ENCODE measurements around the gene KIFBP.
"Not testable (repeated sequence)": the region's sequence is repeated elsewhere in the genome, so short reads cannot be mapped to it uniquely, and the experiment has no call there.

KIFBP gene, protein sequence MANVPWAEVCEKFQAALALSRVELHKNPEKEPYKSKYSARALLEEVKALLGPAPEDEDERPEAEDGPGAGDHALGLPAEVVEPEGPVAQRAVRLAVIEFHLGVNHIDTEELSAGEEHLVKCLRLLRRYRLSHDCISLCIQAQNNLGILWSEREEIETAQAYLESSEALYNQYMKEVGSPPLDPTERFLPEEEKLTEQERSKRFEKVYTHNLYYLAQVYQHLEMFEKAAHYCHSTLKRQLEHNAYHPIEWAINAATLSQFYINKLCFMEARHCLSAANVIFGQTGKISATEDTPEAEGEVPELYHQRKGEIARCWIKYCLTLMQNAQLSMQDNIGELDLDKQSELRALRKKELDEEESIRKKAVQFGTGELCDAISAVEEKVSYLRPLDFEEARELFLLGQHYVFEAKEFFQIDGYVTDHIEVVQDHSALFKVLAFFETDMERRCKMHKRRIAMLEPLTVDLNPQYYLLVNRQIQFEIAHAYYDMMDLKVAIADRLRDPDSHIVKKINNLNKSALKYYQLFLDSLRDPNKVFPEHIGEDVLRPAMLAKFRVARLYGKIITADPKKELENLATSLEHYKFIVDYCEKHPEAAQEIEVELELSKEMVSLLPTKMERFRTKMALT
- 7.5 to 21.7 reads per million in 2 donors for total RNA-seq

DNA sequence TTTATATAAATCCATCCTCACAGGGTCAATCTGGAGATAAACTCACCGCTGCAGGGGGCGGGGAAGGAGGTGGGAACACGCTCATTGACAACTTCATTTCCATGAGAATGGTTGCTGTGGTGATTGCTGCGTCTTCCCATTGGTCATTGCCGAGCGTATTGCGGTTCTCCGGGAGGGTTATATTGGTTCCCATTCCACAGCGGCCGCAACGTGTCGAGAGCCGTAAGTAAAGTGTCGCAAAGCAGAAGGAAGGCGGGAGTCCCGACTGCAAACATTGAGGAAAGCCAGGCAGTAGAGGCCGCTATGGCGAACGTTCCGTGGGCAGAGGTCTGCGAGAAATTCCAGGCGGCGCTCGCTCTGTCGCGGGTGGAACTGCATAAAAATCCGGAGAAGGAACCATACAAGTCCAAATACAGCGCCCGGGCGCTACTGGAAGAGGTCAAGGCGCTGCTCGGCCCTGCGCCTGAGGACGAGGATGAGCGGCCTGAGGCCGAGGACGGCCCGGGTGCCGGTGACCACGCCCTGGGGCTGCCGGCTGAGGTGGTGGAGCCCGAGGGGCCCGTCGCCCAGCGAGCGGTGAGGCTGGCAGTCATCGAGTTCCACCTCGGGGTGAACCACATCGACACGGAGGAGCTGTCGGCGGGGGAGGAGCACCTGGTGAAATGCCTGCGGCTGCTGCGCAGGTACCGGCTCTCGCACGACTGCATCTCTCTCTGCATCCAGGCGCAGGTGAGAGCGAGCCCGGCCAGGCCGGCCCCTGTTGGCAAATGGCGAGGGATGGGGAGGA, at the start of gene KIFBP:
TSS of gene KIFBP (plus strand) at position 274 of the 787 bp plus-strand sequence. CDS start at position 304, 30 bp downstream.
- peak; percentile 69 for DNase-seq

DNA sequence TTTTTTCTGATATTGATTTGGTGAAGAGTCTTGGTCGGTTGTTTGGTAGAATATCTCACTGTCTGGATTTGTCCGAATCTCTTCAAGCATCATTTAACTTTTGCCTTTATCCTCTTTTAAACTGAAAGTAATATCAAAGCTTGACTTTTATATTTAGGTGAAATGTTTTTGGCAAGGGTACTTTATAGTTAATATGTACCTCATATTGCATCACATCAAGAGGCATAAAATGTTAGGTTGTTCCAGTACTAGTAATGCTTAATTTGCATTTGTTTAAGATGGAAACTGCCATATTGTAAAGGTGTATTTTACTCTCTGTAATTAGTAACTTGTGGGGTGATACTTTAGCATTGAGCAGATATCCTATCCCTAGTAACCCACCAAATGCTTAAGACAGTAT, 49.7 kb upstream of the KIFBP start:
- DNase-seq: no peak

DNA sequence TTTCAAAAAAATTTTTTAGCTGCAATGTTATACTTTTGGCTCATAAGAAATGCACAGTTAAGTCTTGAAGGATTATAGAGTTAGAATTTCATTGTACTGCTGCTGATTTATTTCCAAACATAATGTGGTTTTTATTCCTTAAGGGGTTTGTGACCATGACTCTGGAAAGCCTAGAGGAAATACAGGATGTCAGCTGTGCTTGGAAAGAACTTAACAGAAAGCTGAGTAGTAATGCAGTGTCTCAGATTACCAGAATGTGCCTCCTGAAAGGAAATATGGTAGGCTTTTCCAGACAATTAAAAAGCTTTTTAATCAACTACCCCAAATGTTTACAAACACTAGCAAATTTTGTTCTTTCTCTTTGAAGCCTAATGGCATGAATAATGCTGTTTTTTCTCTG, 47.7 kb upstream of the KIFBP start:
- not testable (repeated sequence) for DNase-seq

DNA sequence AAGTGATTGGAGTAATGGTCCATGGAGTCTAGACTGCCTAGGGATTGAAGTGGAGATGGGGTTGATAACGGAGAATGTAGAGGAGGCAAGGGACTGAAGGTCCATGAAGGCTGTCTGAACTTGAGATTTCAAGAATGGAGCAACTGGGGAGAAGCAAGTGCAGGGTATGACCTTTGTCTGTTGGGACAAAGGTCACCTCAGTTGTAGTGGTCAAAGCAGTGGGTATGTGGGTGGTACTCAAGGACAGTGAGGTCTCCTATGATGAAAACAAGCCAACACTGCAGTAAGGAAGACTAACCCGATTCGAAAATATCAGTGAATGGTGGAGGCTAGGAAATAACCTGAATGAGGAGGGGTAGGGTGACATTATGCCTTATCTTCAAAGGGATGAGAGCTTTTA, 38.0 kb upstream of the KIFBP start:
- DNase-seq: no peak

DNA sequence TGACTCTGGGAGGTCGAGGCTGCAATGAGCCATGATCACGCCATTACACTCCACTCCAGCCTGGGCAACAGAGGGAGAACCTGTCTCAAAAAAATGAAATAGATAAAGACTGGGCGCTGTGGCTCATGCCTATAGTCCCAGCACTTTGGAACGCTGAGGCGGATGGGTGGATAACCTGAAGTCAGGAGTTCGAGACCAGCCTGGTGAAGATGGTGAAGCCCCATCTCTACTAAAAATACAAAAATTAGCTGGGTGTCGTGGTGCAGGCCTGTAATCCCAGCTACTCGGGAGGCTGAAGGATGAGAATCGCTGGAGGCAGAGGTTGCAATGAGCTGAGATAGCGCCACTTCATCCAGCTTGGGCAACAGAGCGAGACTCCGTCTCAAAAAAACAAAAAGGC, 33.7 kb upstream of the KIFBP start:
- no peak for DNase-seq

DNA sequence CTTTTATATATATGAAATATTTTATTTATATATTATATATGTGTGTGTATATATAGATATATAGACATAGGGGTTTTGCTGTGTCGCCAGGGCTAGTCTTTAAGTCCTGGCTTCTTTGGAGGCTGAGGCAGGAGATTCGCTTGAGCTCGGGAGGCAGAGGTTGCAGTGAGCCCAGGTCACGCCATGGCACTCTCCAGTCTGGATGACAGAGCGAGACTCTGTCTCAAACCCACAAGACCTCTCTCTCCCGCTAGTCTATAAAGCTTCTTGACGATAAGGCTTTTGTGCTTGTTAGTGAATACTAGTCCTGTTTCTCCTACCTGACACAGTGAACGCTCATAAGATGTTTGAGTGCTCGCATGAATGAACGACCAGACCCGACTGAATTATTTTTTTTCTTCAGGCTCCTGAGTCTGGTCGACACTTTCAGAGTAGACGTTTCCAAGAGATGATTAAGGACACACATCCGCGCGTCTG, 33.2 kb upstream of the KIFBP start:
- no peak for DNase-seq

DNA sequence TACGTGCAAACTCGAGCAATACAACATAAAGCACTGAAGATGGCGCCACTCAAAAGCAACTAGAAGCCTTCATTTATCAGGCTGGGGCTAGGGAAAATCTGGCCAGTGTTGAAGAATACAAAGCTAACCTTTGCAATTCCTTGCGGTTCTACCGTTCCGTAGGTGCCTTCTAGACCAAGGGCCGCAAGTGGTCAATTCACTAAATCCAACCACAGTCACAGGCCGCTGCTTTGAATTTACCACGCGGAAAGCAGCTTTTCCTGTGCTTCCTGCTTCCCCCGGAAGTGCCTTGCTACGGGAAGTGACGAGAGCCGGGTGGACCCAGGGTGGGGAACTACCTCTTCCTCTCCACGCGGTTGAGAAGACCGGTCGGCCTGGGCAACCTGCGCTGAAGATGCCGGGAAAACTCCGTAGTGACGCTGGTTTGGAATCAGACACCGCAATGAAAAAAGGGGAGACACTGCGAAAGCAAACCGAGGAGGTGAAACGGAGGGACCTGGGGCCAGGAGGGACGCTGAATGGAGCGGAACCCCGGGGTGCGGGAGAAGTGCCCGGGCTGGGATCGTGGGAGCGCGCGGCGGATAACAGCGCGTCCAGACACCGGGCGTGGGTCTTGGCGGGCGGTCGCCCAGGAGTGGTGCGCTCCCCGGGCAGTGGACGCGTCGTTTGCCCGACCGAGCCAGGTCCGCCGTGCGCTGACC, 32.6 kb upstream of the KIFBP start, which contains the start of gene DDX21:
TSS of gene DDX21 (plus strand) at position 339 of the 701 bp plus-strand sequence. CDS start at position 395, 56 bp downstream.
- DNase-seq: peak; percentile 79

DNA sequence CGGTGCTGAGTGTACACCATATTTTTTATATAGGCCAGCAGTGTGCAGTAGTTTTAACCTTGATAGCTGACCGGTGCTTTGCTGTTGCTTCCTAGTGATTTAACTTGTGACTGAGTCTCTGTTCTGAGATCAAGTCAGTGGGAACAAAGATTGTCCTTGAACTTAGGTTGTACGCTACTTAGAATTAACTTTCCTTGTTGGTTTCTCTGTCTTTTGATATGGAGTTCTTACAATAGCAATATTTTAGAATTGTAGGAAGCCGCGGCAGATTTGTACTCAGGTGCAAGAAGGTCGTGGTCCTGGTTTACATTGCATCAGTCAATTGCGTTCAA, 31.4 kb upstream of the KIFBP start:
- no peak for DNase-seq

DNA sequence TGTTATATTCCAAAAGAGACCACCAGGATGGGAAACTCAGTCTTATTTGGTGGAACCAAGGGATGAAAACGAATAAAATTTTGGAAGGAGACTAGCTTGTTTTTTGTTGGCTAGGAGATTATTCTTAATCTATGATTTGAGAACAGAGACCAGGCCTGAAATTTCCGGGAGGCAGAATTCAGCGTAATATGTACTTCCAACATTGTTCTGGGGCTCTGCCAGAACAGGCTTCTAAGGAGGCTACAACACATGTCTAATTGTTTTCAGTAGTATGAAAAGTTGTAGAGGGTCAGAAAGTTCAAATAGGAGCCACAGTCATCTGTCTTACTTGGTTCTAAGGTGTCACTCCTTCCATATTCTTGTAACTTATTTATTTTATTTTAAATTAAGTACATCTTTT, 30.9 kb upstream of the KIFBP start:
- no peak for DNase-seq

DNA sequence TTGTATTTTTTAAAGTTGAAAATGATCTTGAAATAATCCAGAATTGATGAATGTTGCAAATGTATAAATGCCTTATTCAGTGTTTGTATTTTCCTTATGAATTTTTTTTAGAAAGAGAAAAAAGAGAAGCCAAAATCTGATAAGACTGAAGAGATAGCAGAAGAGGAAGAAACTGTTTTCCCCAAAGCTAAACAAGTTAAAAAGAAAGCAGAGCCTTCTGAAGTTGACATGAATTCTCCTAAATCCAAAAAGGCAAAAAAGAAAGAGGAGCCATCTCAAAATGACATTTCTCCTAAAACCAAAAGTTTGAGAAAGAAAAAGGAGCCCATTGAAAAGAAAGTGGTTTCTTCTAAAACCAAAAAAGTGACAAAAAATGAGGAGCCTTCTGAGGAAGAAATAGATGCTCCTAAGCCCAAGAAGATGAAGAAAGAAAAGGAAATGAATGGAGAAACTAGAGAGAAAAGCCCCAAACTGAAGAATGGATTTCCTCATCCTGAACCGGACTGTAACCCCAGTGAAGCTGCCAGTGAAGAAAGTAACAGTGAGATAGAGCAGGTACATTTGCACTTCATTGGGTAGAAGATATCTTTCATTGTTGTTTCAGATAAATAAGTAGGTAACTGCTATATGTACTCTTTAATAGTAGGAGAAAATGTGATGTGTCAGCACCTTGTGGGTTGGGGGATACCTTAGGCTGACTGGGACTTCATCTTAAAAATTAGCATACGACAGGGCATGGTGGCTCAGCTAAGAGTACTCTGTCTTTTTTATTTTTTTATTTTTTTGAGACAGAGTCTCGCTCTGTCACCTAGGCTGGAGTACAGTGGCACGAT, 28.7 kb upstream of the KIFBP start:
- DNase-seq: no peak

DNA sequence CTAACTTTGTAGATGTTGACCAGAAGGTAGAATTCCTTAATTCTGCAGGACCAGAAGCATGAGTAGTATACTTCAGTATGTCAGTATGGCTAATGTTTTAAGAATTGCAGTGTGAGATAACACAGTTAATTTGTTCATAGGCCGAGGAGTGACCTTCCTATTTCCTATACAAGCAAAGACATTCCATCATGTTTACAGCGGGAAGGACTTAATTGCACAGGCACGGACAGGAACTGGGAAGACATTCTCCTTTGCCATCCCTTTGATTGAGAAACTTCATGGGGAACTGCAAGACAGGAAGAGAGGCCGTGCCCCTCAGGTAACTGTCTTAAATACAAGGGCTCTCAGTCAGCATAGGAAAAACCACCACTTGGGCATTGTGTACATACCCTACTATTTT, 25.5 kb upstream of the KIFBP start:
- no peak for DNase-seq

DNA sequence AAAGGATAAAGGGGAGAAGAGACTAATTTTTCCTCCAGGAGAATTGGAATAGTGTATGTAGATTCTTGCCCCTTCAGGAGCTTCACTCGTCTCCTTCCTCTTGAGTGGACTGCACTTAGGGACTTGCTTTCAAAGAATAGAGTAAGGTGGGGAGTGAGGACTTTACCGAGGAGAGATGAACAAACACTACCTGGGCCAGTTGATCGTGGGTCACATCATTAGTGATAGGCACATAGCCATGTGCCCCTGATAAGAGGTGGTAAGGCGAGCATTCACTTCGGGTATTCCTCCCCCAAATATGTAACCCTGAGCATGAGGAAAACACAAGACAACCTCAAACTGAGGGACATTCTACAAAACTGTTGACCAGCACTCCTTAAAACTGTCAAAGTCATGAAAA, 14.6 kb upstream of the KIFBP start:
- no peak for DNase-seq

DNA sequence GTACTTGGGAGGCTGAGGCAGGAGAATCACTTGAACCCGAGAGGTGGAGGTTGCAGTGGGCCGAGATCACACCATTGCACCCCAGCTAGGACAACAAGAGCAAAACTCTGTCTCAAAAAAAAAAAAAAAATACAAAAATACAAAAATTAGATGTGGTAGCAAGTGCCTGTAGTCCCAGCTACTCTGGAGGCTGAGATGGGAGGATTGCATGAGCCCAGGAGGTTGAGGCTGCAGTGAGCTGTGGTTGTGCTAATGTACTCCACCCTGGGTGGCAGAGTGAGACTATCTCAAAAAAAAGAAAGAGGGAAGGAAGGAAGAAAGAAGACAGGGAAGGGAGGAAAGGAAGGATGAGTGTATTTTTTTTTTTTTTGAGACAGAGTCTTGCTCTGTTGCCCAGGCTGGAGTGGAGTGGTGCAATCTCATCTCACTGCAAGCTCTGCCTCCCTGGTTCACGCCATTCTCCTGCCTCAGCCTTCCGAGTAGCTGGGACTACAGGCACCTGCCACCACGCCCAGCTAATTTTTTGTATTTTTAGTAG, 12.6 kb upstream of the KIFBP start:
- not testable (repeated sequence) for DNase-seq

DNA sequence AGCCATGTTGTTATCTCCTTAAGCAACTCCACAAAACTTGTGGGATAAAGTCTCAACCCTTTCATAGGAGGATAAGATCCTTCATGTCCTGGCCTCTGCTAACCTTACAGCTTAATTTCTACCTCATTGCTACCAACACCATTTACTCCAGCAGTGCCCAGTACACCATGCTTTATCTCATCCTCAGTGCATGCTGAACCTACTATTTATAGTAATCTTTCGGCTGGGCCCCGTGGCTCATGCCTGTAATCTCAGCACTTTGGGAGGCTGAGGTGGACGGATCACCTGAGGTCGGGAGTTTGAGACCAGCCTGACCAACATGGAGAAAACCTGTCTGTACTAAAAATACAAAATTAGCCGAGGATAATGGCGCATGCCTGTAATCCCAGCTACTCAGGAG, 8.9 kb upstream of the KIFBP start:
- not testable (repeated sequence) for DNase-seq

DNA sequence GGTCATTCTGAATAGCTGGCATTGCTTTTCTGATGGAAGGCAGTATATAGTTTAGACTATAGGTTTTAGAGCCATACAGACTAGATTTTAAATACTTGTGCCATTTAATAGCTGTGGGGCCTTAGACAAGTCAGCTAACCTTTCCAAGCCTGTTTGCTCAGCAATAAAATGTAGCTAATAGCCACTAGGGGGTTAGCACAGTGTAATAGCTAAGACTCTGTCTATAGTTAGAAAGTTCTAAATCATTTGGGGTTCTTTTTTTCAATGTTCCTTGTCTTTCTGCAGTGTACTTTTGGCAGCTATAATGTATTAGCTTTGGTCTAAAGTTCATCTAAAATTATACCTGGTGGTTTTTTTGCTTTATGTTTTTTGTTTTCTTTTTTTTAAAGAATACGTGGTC, 7.5 kb upstream of the KIFBP start:
- DNase-seq: no peak

DNA sequence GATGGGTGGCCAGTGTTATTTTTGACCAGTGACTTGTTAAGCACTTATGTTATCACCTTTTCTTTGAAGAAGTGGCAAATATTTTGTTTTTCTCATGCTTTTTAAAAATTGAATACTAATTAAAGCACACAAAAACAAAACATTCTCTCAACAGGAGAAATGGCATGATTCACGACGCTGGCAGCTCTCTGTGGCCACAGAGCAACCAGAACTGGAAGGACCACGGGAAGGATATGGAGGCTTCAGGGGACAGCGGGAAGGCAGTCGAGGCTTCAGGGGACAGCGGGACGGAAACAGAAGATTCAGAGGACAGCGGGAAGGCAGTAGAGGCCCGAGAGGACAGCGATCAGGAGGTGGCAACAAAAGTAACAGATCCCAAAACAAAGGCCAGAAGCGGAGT, 6.2 kb upstream of the KIFBP start:
- DNase-seq: no peak

DNA sequence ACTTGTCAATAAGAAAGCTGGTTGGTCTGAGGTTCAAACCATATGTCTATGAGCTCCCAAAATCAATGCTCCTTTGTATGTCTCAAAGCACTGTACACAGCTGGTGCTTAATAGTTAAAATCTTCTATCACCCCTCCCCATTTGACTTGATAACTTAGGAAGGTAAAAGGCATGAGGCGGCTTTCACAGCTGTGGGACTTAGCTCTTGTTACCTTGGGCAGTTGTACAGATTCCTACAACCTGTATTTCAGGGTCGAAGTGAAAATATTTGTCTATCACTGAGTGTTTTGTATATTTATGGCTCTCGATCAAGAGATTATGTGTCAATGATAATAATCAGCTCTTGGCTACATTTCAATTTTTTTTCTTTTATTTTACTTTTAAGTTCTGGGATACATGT, 992 bp upstream of the KIFBP start:
- no peak for DNase-seq

DNA sequence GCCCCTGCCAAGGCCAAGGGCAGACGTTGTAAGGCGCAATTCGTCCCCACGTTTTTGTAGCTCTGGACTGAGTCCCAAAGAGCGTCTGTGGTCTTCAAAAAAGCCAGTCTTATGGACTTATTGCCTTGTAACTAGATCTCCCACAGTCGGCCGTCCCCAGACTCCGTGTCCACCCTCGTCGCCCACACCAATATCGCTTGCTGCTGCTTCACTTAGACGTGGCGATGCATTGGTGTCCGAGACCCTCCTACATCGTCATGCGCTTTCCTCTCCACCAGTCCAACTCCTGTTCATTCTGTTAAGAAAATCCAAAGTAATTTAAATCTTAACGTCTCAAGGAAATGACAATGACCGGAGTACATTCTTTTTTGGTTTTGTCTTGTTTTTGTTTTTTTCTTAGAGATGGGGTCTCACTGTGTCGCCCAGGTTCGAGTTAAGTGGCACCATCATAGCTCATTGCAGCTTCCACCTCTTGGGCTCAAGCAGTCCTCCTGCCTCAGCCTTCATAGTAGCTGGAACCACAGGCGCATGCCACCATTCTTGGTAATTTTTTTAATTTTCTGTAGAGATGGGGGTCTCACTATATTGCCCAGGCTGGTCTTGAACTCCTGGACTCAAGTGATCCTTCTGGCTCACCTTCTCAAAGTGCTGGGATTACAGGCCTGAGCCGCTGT, 851 bp downstream of the KIFBP start:
- DNase-seq: no peak

DNA sequence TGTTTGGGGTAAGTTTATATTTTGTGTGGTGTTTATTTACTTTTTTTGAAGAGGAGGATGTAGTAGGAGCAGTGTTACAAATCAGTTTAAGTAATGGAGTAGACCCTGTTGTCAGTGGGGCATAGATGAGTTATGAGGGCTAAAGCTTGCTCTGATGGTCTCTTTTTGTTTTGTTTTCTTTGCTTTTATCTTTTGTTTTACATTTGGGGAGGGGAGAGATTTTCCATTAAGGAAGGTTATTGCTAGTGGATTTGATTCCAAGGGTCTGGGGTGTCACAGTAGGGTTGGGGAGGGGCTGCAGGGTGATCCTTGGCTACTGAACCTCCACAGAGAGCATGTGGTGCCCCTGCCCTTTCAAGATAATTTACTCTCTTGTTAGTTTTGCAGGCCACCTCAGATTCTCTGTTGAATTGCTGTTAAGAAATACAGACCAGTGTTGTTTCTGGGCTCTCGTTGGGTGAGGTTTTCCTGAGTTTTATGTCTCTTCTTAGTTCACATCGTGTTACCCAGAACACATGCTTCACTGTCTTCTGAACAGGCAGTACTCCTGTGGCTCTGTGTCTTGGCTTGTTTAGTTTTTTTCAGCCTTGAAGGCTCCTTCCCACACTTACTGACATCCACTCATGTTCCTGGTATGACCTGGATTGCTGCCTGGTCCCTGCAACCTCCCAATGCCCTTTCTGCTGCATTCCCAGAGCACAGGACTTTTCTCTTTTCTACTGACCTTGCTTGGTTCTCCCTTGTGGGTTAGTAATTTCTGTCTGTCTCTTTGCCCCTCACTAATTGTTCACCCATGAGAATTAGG, 4.2 kb downstream of the KIFBP start:
- no peak for DNase-seq

DNA sequence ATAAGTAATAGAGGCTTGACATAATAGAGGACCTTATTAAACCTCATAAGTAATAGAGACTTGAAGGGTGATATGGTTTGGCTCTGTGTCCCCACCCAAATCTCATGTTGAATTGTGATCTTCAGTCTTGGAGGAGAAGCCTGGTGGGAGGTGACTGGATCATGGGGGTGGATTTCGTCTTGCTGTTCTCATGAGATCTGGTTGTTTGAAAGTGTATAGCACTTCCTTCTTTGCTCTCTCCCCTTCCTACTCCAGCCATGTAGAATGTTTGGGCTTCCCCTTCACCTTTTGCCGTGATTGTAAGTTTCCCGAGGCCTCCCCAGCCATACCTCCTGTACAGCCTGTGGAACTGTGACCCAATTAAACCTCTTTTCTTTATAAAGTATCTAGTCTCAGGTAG, 8.6 kb downstream of the KIFBP start:
- no peak for DNase-seq
